Panc1 (cell line): Measurements from ENCODE around the gene IFNAR1. TPM values are rescaled to one million over a fixed set of nuclear protein-coding genes. Genes with fewer than 3 reads are reported as not detected.

Source experiments
- ATAC-seq: fragments of 200-7000 bp; cut with Tn5 transposase; 2 replicates; pipeline ENCODE4 v1.9.1; 2020; ENCODE audit warnings: mild to moderate bottlenecking, moderate library complexity
- BruUV-seq: library from RNA; stranded (reverse); fragments of 400-500 nt; replicated peaks from 2 replicates; lab custom pipeline; 2021; lab: Mats Ljungman, UMichigan
- CTCF ChIA-PET: fragments of 300-600 bp; sonication (Branson Sonifier 250); formaldehyde crosslinking; loops from one replicate; lab custom pipeline; 2022; ENCODE audit warnings: antibody characterized with exemption; lab: Charles Lee
- POLR2A ChIA-PET: fragments of 300-600 bp; sonication (Branson Sonifier 250); formaldehyde crosslinking; loops from one replicate; lab custom pipeline; 2022; ENCODE audit warnings: antibody characterized with exemption; lab: Charles Lee
- DNase-seq: peaks from one replicate; pipeline ENCODE4 v3.0.0-alpha.2; 2010; ENCODE audit warnings: low read depth, low spot score
- H3K27ac ChIP-seq: 2 replicates; pipeline ENCODE4 v1.5.1; 2011; ENCODE audit warnings: mild to moderate bottlenecking, low read length, inconsistent platforms
- H3K27me3 ChIP-seq: fragments of 200-500 bp; sonication (Bioruptor generic); 2 replicates; pipeline ENCODE4 v1.6.0; 2014; ENCODE audit warnings: low read length, inconsistent platforms; ENCODE audit not compliant: control insufficient read depth, insufficient read depth
- H3K36me3 ChIP-seq: fragments of 200-500 bp; sonication (Bioruptor generic); 2 replicates; pipeline ENCODE4 v1.5.1; 2014; ENCODE audit warnings: inconsistent platforms, mild to moderate bottlenecking, low read length, moderate library complexity; ENCODE audit not compliant: control insufficient read depth, insufficient read depth
- H3K4me1 ChIP-seq: 2 replicates; pipeline ENCODE4 v1.5.1; 2011; ENCODE audit warnings: inconsistent platforms, mild to moderate bottlenecking, low read length, moderate library complexity; ENCODE audit not compliant: control insufficient read depth, insufficient read depth
- H3K4me3 ChIP-seq, 2 experiments: 2 replicates each; pipeline ENCODE4 v1.5.1; 2011 to 2012; ENCODE audit warnings: low read depth in 2 of 2, low read length in 2 of 2, mild to moderate bottlenecking in 2 of 2, inconsistent platforms in 1 of 2, moderate library complexity in 1 of 2
- H3K9me3 ChIP-seq: fragments of 200-500 bp; sonication (Bioruptor generic); 2 replicates; pipeline ENCODE4 v1.5.1; 2014; ENCODE audit warnings: low read depth, mild to moderate bottlenecking, inconsistent platforms, low read length, moderate library complexity; ENCODE audit not compliant: control insufficient read depth, insufficient read depth
- CTCF ChIP-seq: fragments of 450-650 bp; IDR thresholded peaks from 2 replicates; pipeline ENCODE4 v1.5.1; 2017; ENCODE audit warnings: mild to moderate bottlenecking
- POLR2AphosphoS5 ChIP-seq: IDR thresholded peaks from 2 replicates; pipeline ENCODE4 v1.6.1; 2012; ENCODE audit warnings: mild to moderate bottlenecking, low read depth, low read length, moderate library complexity
- REST ChIP-seq, 2 experiments: IDR thresholded peaks; 2 replicates each; pipeline ENCODE4 v1.6.1; 2011 to 2012; ENCODE audit warnings: low read depth in 2 of 2, control low read depth in 1 of 2, low read length in 1 of 2, mild to moderate bottlenecking in 1 of 2, moderate library complexity in 1 of 2; ENCODE audit not compliant: insufficient read depth in 1 of 2
- SIN3A ChIP-seq: IDR thresholded peaks from 2 replicates; pipeline ENCODE4 v1.6.1; 2012; ENCODE audit warnings: low read depth, mild to moderate bottlenecking, low read length, moderate library complexity, borderline replicate concordance; ENCODE audit not compliant: insufficient read depth
- TCF7L2 ChIP-seq: IDR thresholded peaks from 2 replicates; pipeline ENCODE4 v1.6.1; 2011; ENCODE audit warnings: mild to moderate bottlenecking, low read depth, low read length, inconsistent platforms
- in situ Hi-C: cut with HindIII; loops from 2 replicates; pipeline ENCODE4 v1.10.0; 2016; ENCODE audit warnings: low sequenced_read_pairs, low pct_unique_long_range_greater_than_20kb
- intact Hi-C: fragments of 100-400 bp; cut with micrococcal nuclease; formaldehyde crosslinking; loops from one replicate; pipeline ENCODE4 v1.10.0; 2022; ENCODE audit not compliant: unreplicated experiment
- total RNA-seq: library from RNA; stranded (reverse); gene quantifications from one replicate; pipeline ENCODE4 v1.2.1, GENCODE V29; 2021; ENCODE audit not compliant: unreplicated experiment

Gene IFNAR1
- total RNA-seq, 1 experiment from 2014 or later: 23.8 TPM

GRCh38 chr21:33372582-33372981 lies 47.8 kb downstream of the IFNAR1 start:
- intact Hi-C loops: no loop called here
- in situ Hi-C loops: no loop called here
- ChIA-PET CTCF (interaction anchor here (1.0 kb wide), 1 partner anchor 11 kb away, joined by 5 read pairs; no protein-coding TSS in a partner anchor), POLR2A (no interaction called here)
- no peak overlapping the region for H3K4me3 ChIP-seq
- H3K9me3 ChIP-seq: no peaks in the 10 kb centered on the region; the same call in 1 of the 2 replicates
- ATAC-seq: no peak
- TF ChIP-seq CTCF (no peak), TCF7L2 (no peak), SIN3A (no peak), REST (IDR thresholded peaks at IDR 0.05; ENCODE audit: insufficient read depth in 1 of 2, low read depth in 2 of 2, low read length in 1 of 2) (no peak), POLR2AphosphoS5 (no peak)
- no peaks in the 10 kb centered on the region for H3K27me3 ChIP-seq
- H3K4me1 ChIP-seq: 0 out of 2 replicates have a peak, but pooled peaks cover 1% of the 10 kb centered on the region
- H3K27ac ChIP-seq: no peak overlapping the region
- no TSS peak for BruUV-seq
- no peak for DNase-seq
- H3K36me3 ChIP-seq: no peaks in the 10 kb centered on the region

- DNase-seq (no peak), ATAC-seq (no peak)
- no peaks in the 10 kb centered on the region for H3K36me3 ChIP-seq
- no TSS peak for BruUV-seq
- H3K4me3 ChIP-seq: no peak overlapping the region
- ChIA-PET POLR2A (no interaction called here), CTCF (interaction anchor here (1.4 kb wide), 1 partner anchor 12 kb away, joined by 4 read pairs; no protein-coding TSS in a partner anchor)
- H3K4me1 ChIP-seq: 0 out of 2 replicates have a peak, but pooled peaks cover 3% of the 10 kb centered on the region
- H3K27me3 ChIP-seq: no peaks in the 10 kb centered on the region
- TF ChIP-seq CTCF (no peak), REST (IDR thresholded peaks at IDR 0.05; ENCODE audit: insufficient read depth in 1 of 2, low read depth in 2 of 2, low read length in 1 of 2) (no peak), POLR2AphosphoS5 (no peak), TCF7L2 (no peak), SIN3A (no peak)
- in situ Hi-C loops (no loop called here), intact Hi-C loops (no loop called here)
- H3K9me3 ChIP-seq: no peaks in the 10 kb centered on the region
- H3K27ac ChIP-seq: no peak overlapping the region
Measured at GRCh38 chr21:33373451-33373850, 48.7 kb downstream of the IFNAR1 start.
